Mesodermal cell (in vitro differentiated cells): ENCODE results near the gene PCSK5.

Experiments used
- H3K27ac ChIP-seq: 2 replicates; pipeline ENCODE4 v1.7.0; 2013; ENCODE audit warnings: mild to moderate bottlenecking, low read depth, low read length, moderate library complexity; ENCODE audit not compliant: severe bottlenecking
- H3K36me3 ChIP-seq: 2 replicates; pipeline ENCODE4 v1.7.1; 2013; ENCODE audit warnings: mild to moderate bottlenecking, low read length, moderate library complexity; ENCODE audit not compliant: control insufficient read depth, insufficient read depth
- H3K4me1 ChIP-seq: one replicate; pipeline ENCODE4 v1.7.1; 2013; ENCODE audit warnings: mild to moderate bottlenecking, low read length; ENCODE audit not compliant: insufficient read depth, control insufficient read depth, poor library complexity, severe bottlenecking
- H3K4me3 ChIP-seq: 2 replicates; pipeline ENCODE4 v1.7.0; 2013; ENCODE audit warnings: low read length, control low read depth, mild to moderate bottlenecking; ENCODE audit not compliant: insufficient read depth, poor library complexity, severe bottlenecking; ENCODE audit errors: extremely low read depth
- H3K9me3 ChIP-seq: 2 replicates; pipeline ENCODE4 v1.7.1; 2013; ENCODE audit warnings: mild to moderate bottlenecking, low read length, moderate library complexity; ENCODE audit not compliant: control insufficient read depth
- WGBS, 2 experiments: methylation state at CpG; one replicate each; pipeline ENCODE4 v1.1.5; 2013; ENCODE audit warnings: missing lambda C conversion rate in 2 of 2; ENCODE audit not compliant: insufficient coverage in 2 of 2; 5-methylcytosine and 5-hydroxymethylcytosine counted together

PCSK5 gene

DNA sequence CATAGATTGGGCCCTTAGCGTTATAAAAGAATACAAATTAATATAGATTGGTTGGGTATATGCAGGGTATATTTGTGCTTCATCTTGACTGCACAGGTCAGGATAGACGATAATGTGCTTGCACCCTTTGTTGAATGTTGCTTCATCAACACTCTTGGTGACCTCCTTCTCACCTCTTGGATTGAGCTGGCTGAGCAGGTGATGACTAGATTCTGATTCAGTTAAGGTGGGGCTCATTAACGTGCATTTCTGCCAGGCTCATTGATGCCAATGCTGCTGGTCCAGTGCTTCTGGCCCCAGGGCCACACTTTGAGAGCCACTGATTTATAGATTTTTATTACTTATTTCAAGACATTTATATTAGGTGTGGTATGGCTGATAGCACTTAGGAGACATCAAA lies 27.7 kb downstream of the PCSK5 start:
- no peaks in the 10 kb centered on the region for H3K4me1 ChIP-seq
- no peaks in the 10 kb centered on the region for H3K9me3 ChIP-seq
- no peak overlapping the region for H3K27ac ChIP-seq
- WGBS, 2 experiments, result 90% methylated on average over 2 of the region's 3 CpGs; no CpG with 5 or more reads in 1 of the 2 experiments
- H3K36me3 ChIP-seq, result no peaks in the 10 kb centered on the region
- H3K4me3 ChIP-seq, result no peak overlapping the region

DNA sequence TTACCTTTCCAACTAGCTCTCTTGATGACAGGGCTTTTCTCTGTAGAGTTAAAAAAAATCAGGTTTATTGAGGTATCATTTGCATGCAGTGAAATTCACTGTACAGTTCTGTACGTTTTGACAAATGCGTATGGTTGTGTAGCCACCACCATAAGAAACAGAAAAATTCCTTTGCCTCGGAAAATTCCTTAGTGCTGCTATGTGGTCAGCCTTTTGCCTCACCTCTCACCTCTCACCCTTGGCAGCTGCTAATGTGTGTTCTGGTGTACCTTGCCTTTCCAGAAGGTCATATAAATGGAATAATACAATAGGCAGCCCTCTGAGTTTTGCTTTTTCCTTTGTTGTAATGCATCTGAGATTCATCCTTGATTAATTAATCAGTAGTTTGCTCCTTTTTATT lies 28.4 kb downstream of the PCSK5 start:
- no peaks in the 10 kb centered on the region for H3K9me3 ChIP-seq
- WGBS, 2 experiments, result 100% methylated on average over 2 of the region's 3 CpGs; no CpG with 5 or more reads in 1 of the 2 experiments
- H3K4me1 ChIP-seq, result no peaks in the 10 kb centered on the region
- H3K36me3 ChIP-seq, result no peaks in the 10 kb centered on the region
- H3K27ac ChIP-seq, result no peak overlapping the region
- no peak overlapping the region for H3K4me3 ChIP-seq

DNA sequence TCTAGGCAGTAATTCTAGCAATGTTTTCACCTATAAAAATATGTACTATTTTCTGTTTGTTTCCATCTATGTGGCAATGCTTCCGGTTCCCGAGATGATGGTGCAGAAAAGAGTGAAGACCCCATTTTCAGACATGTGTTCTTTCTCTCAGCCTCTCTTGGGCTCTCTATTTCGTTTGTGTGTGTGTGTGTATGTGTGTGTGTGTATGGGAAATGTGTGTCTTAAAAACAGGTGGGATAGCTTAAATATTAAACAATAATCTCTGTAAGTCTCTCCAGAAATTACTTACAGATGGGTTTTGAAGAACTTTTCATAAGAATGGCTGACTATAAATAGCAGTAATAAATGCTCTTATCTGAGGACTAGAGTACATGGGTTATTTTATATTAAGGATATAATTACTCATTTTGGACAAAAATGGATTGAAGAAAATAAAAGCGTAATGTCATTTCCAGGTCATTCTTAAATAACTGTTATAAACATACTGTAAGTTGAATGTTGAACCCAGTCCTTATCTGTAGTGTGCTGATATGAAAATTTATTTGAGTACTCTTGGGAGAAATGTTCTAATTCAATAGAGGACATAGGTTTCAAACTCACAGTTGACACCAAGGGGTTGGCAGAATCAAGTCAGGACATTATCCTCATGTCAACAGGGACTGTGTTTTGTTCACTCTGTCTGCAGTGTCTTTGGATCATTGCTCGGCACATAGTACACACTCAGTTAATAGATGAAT lies 31.1 kb downstream of the PCSK5 start:
- Histone ChIP-seq H3K27ac (no peak overlapping the region), H3K9me3 (no peaks in the 10 kb centered on the region), H3K36me3 (no peaks in the 10 kb centered on the region), H3K4me3 (no peak overlapping the region), H3K4me1 (no peaks in the 10 kb centered on the region)
- 80% methylated on average over 1 of the region's 5 CpGs; no CpG with 5 or more reads in 1 of the 2 experiments for WGBS, 2 experiments

DNA sequence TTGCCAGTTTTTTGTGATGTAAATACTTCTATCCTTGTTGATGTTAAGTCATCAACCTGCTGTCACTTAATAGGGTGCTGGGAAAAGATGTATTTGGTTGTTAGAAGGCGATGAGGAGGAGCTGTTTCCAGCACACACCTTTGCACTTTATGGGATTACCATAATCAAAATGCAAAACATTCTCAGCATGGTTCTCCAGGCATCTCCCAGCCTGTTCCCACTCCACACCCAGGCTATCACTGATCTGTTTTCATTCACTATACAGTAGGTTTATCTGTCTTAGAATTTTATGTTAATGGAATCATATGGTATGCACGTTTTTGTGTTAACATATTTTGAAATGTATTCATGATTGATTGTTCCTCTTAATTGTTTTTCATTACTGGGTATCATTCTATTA lies 35.9 kb downstream of the PCSK5 start:
- H3K36me3 ChIP-seq, result no peaks in the 10 kb centered on the region
- no peak overlapping the region for H3K27ac ChIP-seq
- H3K4me1 ChIP-seq, result peaks cover 13% of the 10 kb centered on the region
- 60% methylated on average over 1 of the region's 2 CpGs; no CpG with 5 or more reads in 1 of the 2 experiments for WGBS, 2 experiments
- no peaks in the 10 kb centered on the region for H3K9me3 ChIP-seq
- no peak overlapping the region for H3K4me3 ChIP-seq

DNA sequence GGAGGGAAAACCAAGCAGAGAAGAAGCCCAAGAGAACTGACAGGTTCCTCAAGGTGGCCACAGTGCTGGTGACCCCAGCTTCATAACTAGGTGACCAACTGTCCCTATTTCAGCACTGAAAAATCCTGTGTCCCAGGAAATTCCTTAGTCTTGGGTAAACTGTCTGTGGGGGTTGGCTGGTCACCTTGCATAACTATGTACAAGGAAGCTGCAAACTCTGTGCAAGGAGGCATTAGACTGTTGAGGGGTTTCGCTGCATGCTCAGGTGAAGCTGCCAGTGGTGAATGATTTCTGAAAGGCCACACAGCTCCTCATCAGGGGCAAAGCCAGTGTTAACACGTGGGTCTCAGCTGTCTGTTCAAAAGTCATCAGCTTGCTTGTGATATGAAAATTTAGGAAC lies 36.9 kb downstream of the PCSK5 start:
- Histone ChIP-seq H3K36me3 (peaks cover 2% of the 10 kb centered on the region), H3K27ac (no peak overlapping the region)
- 57 to 65% methylated on average over 2 of the region's 2 CpGs for WGBS, 2 experiments

DNA sequence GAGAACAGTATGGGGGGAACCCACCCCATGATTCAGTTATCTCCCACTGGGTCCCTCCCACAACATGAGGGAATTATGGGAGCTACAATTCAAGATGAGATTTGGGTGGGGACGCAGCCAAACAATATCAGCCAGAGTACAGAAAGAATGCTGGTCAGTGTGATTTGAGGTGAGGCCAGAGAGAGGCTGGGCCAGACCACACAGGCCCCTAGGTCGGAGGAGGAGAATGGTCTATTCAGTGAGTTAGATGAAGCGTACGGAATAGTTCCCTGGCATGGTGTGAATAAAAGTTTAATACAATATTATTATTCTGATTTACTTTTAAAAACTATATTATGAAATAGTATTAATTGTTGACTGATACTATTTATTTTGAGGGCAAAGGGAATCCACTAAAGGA lies 39.7 kb downstream of the PCSK5 start:
- H3K27ac ChIP-seq, result no peak overlapping the region
- WGBS, 2 experiments, result 100% methylated on average over 1 of the region's 4 CpGs

More for the DNA sequence above, 36.9 kb downstream of the PCSK5 start:
- Histone ChIP-seq H3K4me3 (no peak overlapping the region), H3K4me1 (peaks cover 13% of the 10 kb centered on the region), H3K9me3 (no peaks in the 10 kb centered on the region)

DNA sequence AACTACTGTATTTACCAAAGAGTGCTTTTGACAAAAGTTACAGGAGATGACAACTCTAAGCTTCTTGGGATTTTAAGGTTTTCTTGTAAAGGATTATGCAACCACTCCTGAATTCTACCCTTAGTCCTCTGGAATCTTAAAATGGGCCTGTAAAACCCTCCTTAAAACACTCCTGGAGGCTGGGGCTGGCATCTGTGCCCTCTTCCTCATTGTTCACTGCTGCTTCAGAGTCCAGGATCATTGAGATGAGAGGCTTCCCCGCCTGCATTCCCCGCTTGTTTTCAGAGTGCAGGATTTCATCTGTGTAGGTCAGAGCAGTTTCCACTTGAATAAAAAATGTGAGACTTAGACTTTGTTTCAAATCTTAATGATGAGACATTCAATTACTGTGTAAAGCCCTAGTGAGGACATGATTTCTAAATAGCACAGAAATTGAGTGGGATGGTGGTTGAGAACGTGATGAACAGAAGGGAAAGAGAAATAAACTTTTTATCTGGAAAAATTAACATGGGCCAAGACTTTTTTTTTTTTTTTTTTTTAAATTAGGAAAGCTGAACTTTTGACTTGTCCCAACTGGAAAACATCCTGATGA lies 40.4 kb downstream of the PCSK5 start:
- no peak overlapping the region for H3K27ac ChIP-seq
- peaks cover 17% of the 10 kb centered on the region for H3K36me3 ChIP-seq
- peaks cover 13% of the 10 kb centered on the region for H3K4me1 ChIP-seq
- H3K9me3 ChIP-seq, result no peaks in the 10 kb centered on the region
- WGBS, 2 experiments, result 67 to 86% methylated on average over 1 to 2 of the region's 3 CpGs
- no peak overlapping the region for H3K4me3 ChIP-seq

More for the DNA sequence above, 39.7 kb downstream of the PCSK5 start:
- Histone ChIP-seq H3K9me3 (no peaks in the 10 kb centered on the region), H3K4me1 (peaks cover 13% of the 10 kb centered on the region), H3K36me3 (peaks cover 17% of the 10 kb centered on the region), H3K4me3 (no peak overlapping the region)

DNA sequence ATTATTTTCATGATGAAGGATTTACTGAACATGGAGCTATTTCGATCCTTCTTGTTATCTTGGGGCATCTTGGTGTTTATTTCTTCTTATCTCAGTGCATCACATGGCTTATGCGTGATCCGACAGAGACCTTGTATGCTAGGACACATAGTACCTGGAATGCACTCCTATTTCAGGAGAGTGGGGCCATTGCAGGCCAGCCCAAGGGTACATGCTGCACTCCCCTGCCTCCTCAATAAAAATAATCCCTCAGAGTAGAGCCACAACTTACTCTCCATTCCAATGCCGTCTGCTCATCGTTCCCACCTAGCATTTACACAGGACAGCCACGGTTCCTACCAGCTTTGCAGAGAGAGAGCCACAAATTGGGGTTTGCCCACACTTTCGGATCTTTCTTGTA lies 43.5 kb downstream of the PCSK5 start:
- H3K9me3 ChIP-seq, result no peaks in the 10 kb centered on the region
- 92 to 100% methylated on average over 4 to 7 of the region's 7 CpGs for WGBS, 2 experiments
- H3K4me1 ChIP-seq, result peaks cover 9% of the 10 kb centered on the region
- H3K36me3 ChIP-seq, result peaks cover 17% of the 10 kb centered on the region
- H3K27ac ChIP-seq, result no peak overlapping the region
- no peak overlapping the region for H3K4me3 ChIP-seq

DNA sequence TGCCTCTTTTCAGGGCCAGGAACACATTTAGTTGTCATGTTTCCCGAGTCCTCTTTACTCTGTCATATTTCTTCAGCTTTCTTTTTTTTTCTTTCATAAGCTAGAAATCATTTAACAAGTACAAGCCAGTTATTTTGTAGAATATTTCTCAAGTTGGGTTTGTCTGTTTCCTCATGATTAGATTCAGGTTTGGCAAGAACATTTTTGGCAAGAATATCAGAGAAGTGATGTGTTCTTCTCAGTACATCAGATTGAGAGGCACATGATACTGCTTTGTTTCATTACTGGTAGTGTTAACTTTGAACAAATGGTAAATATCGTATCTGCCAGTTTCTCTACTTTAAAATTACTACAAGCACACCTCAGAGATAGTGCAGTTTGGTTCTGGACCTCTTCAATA lies 45.1 kb downstream of the PCSK5 start:
- Histone ChIP-seq H3K36me3 (peaks cover 22% of the 10 kb centered on the region), H3K4me3 (no peak overlapping the region), H3K9me3 (no peaks in the 10 kb centered on the region), H3K27ac (no peak overlapping the region), H3K4me1 (peaks cover 5% of the 10 kb centered on the region)
- 86% methylated on average over 1 of the region's 2 CpGs; no CpG with 5 or more reads in 1 of the 2 experiments for WGBS, 2 experiments

DNA sequence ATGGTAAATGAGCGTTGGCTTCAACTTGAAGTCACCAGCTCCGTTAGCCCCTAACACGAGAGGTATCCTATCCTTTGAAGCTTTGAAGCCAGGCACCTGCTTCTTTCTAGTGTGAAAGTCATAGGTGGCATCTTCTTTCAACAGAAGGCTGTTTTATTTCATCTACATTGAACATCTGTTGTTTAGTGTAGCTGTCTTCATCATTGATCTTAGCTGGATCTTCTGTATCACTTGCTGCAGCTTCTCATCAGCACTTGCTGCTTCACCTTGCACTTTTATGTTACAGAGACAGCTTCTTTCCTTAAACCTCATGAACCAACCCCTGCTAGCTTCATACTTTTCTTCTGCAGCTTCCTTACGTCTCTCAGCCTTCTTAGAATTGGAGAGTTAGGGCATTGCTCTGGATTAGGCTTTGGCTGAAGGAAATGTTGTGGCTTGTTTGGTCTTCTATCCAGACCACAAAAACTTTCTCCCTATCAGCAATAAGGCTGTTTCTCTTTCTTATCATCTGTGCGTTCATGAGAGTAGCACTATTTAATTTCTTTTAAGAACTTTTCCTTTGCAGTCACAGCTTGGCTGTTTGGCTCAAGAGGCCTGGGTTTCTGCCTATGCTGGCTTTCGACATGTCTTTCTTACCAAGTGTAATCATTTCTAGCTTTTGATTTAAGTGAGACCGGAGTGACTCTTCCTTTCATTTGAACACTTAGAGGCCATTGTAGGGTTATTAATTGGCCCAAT lies 47.2 kb downstream of the PCSK5 start:
- Histone ChIP-seq H3K4me1 (no peaks in the 10 kb centered on the region), H3K4me3 (no peak overlapping the region), H3K36me3 (peaks cover 24% of the 10 kb centered on the region), H3K9me3 (no peaks in the 10 kb centered on the region), H3K27ac (no peak overlapping the region)
- 91 to 96% methylated on average over 5 of the region's 7 CpGs for WGBS, 2 experiments
